PC-3 (cell line): ENCODE results near the gene COL6A2.
"Not testable (repeated sequence)": the region's sequence is repeated elsewhere in the genome, so short reads cannot be mapped to it uniquely, and the experiment has no call there.

ENCODE experiments used
- CTCF ChIP-seq: fragments of 300-600 bp; sonication (generic); conservative IDR thresholded peaks from 2 replicates; pipeline ENCODE4 v1.5.1; 2017; ENCODE audit warnings: antibody characterized with exemption, low read depth, mild to moderate bottlenecking, low read length
- EZH2 ChIP-seq: fragments of 300-600 bp; sonication (generic); IDR thresholded peaks from one replicate; pipeline ENCODE4 v1.6.1; 2017; ENCODE audit warnings: antibody characterized with exemption, mild to moderate bottlenecking, low read length; ENCODE audit not compliant: unreplicated experiment
- EZH2phosphoT487 ChIP-seq: fragments of 300-600 bp; sonication (generic); IDR thresholded peaks from 2 replicates; pipeline ENCODE4 v1.6.1; 2018; ENCODE audit warnings: mild to moderate bottlenecking, antibody characterized with exemption, low read length, borderline replicate concordance

- not testable (repeated sequence) for TF ChIP-seq EZH2, EZH2phosphoT487
- peak; percentile 82 for TF ChIP-seq CTCF
These were observed 49.5 kb downstream of the COL6A2 start for GRCh38 chr21:46147429-46147828.
